ENCODE data around the gene PTN.
"Not testable (repeated sequence)": the region's sequence is repeated elsewhere in the genome, so short reads cannot be mapped to it uniquely, and the experiment has no call there.

The PTN gene

GRCh38 chr7:137266764-137267163 is 76.8 kb downstream of the PTN start:
- peak in 1 of 3 experiments; percentile 28 for DNase-seq

- DNase-seq = not testable (repeated sequence)
Measured at GRCh38 chr7:137265480-137265879, 78.1 kb downstream of the PTN start.

- DNase-seq = no peak
Measured at GRCh38 chr7:137262599-137262998, 80.9 kb downstream of the PTN start.

GRCh38 chr7:137258552-137258951 is 85.0 kb downstream of the PTN start:
- peak in 1 of 3 experiments; percentile 16 for DNase-seq

GRCh38 chr7:137254766-137255165 is 88.8 kb downstream of the PTN start:
- no peak for DNase-seq

- no peak for DNase-seq
Measured at GRCh38 chr7:137245890-137246289, 97.6 kb downstream of the PTN start.

GRCh38 chr7:137245186-137245585 is 98.3 kb downstream of the PTN start:
- no peak for DNase-seq

- DNase-seq = no peak
Measured at GRCh38 chr7:137243741-137244140, 99.8 kb downstream of the PTN start.

GRCh38 chr7:137242616-137243015 is 100.9 kb downstream of the PTN start:
- no peak for DNase-seq

GRCh38 chr7:137241655-137242360 is 101.7 kb downstream of the PTN start:
- no peak for DNase-seq

GRCh38 chr7:137239186-137239585 is 104.3 kb downstream of the PTN start:
- DNase-seq = not testable (repeated sequence)

GRCh38 chr7:137235434-137235833 is 108.1 kb downstream of the PTN start:
- no peak for DNase-seq

- no peak for DNase-seq
Measured at GRCh38 chr7:137231167-137231566, 112.4 kb downstream of the PTN start.

- DNase-seq = no peak
Measured at GRCh38 chr7:137221467-137221866, 122.1 kb downstream of the PTN start.

GRCh38 chr7:137213744-137214143 is 129.8 kb downstream of the PTN start:
- DNase-seq = no peak

- peak in 1 of 3 experiments; percentile 16 for DNase-seq
Measured at GRCh38 chr7:137209151-137209817, 134.2 kb downstream of the PTN start.

- no peak for DNase-seq
Measured at GRCh38 chr7:137206770-137207169, 136.8 kb downstream of the PTN start.

- no peak for DNase-seq
Measured at GRCh38 chr7:137204246-137204645, 139.3 kb downstream of the PTN start.

GRCh38 chr7:137203351-137203750 is 140.2 kb downstream of the PTN start:
- DNase-seq = no peak

- no peak for DNase-seq
Measured at GRCh38 chr7:137196648-137197047, 146.9 kb downstream of the PTN start.

- DNase-seq = no peak
Measured at GRCh38 chr7:137195996-137196395, 147.5 kb downstream of the PTN start.

- DNase-seq = not testable (repeated sequence)
Measured at GRCh38 chr7:137181619-137182018, 161.9 kb downstream of the PTN start.

Measured in NCI-H1417 (cell line).